NB4 (cell line): Measurements from ENCODE around the gene DHRS7.

Experiments used
- CTCF ChIP-seq: IDR thresholded peaks from one replicate; pipeline ENCODE4 v1.5.1; 2012; ENCODE audit warnings: low read depth, low read length
- POLR2A ChIP-seq: IDR thresholded peaks from 2 replicates; pipeline ENCODE4 v1.6.1; 2011; ENCODE audit warnings: mild to moderate bottlenecking; ENCODE audit not compliant: insufficient read length; ENCODE audit errors: extremely low read depth
- TF ChIP-seq, protein P1 (sequence below): IDR thresholded peaks from 2 replicates; pipeline ENCODE4 v1.6.1; 2011; ENCODE audit warnings: low read depth, low read length

DNA sequence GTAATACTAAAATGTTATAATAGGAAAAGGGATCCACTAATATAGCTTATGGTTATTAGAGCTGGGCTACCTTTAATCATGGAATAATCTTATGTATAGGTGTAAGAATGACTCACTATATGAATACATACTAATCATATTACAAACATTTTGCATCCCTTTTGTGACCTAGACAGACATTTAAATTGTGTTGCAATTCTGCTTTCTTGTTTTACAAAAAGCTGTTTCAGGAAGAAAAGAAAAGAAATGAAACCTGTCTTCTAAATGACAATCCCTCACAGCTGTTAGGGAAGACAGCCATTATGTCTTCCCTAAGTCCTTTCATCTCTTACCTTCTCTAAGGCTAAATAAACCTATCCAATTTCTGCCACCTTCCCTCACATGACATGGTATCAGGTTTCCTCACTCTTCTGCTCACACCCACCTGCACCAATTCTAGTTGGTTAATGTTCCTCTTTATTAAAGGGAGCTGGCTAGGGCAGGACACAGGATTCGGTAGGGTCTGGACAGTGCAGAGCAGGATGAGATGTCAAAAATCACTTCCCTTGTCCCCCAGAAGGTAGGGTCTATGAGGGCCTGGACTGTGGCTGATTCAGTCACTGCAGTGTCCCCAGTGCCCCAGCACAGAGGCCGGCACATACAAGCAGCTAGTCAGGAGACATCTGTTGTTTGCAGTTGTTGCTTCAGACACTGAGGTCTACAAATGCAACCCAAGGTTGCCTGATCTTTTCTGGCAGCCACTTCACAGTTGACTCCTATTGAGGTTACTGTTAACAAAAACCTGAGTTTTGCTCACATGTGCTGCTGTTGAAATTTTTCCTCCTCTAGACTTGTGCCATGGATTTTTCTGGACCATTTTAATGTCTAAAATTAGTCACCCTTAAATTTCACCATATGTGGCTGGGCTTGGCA, 3.7 kb downstream of the DHRS7 start:
- TF ChIP-seq POLR2A (no peak), CTCF (no peak)
- TF ChIP-seq, protein P1, sequence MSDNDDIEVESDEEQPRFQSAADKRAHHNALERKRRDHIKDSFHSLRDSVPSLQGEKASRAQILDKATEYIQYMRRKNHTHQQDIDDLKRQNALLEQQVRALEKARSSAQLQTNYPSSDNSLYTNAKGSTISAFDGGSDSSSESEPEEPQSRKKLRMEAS = no peak
